Endothelial cell of umbilical vein (primary cell): ENCODE measurements around the gene RET. TPM values are rescaled to one million over a fixed set of nuclear protein-coding genes. Genes with fewer than 3 reads are reported as not detected.

Experiments used
- BruUV-seq: library from RNA; stranded (reverse); fragments of 400-500 nt; replicated peaks from 2 replicates; lab custom pipeline; 2021; lab: Mats Ljungman, UMichigan
- CTCF ChIA-PET: fragments of 300-600, 350-600 bp; sonication (Branson Sonifier 250); formaldehyde crosslinking; loops from one replicate; lab custom pipeline; 2021; ENCODE audit warnings: antibody characterized with exemption, inconsistent platforms; lab: Charles Lee
- POLR2A ChIA-PET: fragments of 300-600, 350-600 bp; sonication (Branson Sonifier 250); formaldehyde crosslinking; loops from one replicate; lab custom pipeline; 2021; ENCODE audit warnings: antibody characterized with exemption, inconsistent platforms; lab: Charles Lee
- DNase-seq: peaks from one replicate; pipeline ENCODE4 v3.0.0-alpha.2; 2011; ENCODE audit warnings: low read depth, low spot score
- FAIRE-seq: peaks from 2 replicates; lab custom pipeline; 2011; peaks lifted over from hg19 to GRCh38; lab: Jason Lieb, UNC
- H2AFZ ChIP-seq: 2 replicates; pipeline ENCODE4 v1.6.0; 2012; ENCODE audit warnings: low read depth, low read length, control low read depth, inconsistent platforms
- H3K27ac ChIP-seq: 2 replicates; pipeline ENCODE4 v1.5.1; 2011; ENCODE audit warnings: low read depth, mild to moderate bottlenecking, control low read depth, low read length, moderate library complexity; ENCODE audit not compliant: insufficient read depth
- H3K27me3 ChIP-seq, 2 experiments: 2 replicates each; pipeline versions ENCODE4 v1.6.0 to v1.6.1; 2011; ENCODE audit warnings: low read length in 2 of 2, mixed read lengths in 1 of 2; ENCODE audit not compliant: control insufficient read depth in 2 of 2, insufficient read depth in 2 of 2
- H3K36me3 ChIP-seq, 2 experiments: 2 replicates in 1 of 2; 3 replicates in 1 of 2; pipeline ENCODE4 v1.5.1; 2011; ENCODE audit warnings: low read length in 2 of 2, mild to moderate bottlenecking in 1 of 2, moderate library complexity in 1 of 2; ENCODE audit not compliant: control insufficient read depth in 2 of 2, insufficient read depth in 2 of 2; ENCODE audit errors: extremely low read depth in 1 of 2
- H3K4me1 ChIP-seq: 3 replicates; pipeline ENCODE4 v1.5.1; 2011; ENCODE audit warnings: mild to moderate bottlenecking, low read length; ENCODE audit not compliant: control insufficient read depth, insufficient read depth; ENCODE audit errors: extremely low read depth
- H3K4me2 ChIP-seq: 2 replicates; pipeline ENCODE4 v1.6.1; 2011; ENCODE audit warnings: low read length, control low read depth, mixed read lengths; ENCODE audit not compliant: insufficient read depth
- H3K4me3 ChIP-seq, 3 experiments: fragments of 200-600 bp in 1 of 3; sonication (generic), shearing (Covaris generic) in 1 of 3; replicated peaks in 1 of 3; 2 replicates each; pipeline ENCODE4 v1.5.1; 2011 to 2016; ENCODE audit warnings: control low read depth in 3 of 3, low read length in 3 of 3, mild to moderate bottlenecking in 2 of 3, inconsistent platforms in 1 of 3, low read depth in 1 of 3, moderate library complexity in 1 of 3; ENCODE audit not compliant: insufficient read depth in 1 of 3
- H3K79me2 ChIP-seq: 2 replicates; pipeline ENCODE4 v1.6.0; 2012; ENCODE audit warnings: low read length, inconsistent platforms; ENCODE audit not compliant: control insufficient read depth, insufficient read depth
- H3K9ac ChIP-seq: replicated peaks from 2 replicates; pipeline ENCODE3; 2011; ENCODE audit warnings: low read length, control low read depth; ENCODE audit not compliant: insufficient read depth; ENCODE audit errors: extremely low read depth
- H3K9me1 ChIP-seq: replicated peaks from 3 replicates; pipeline ENCODE4 v1.6.0; 2011; ENCODE audit warnings: mild to moderate bottlenecking, low read length; ENCODE audit not compliant: control insufficient read depth, insufficient read depth; ENCODE audit errors: extremely low read depth
- H3K9me3 ChIP-seq: replicated peaks from 2 replicates; pipeline ENCODE4 v1.5.1; 2012; ENCODE audit warnings: low read length, inconsistent platforms; ENCODE audit not compliant: control insufficient read depth, insufficient read depth
- H4K20me1 ChIP-seq: replicated peaks from 2 replicates; pipeline ENCODE3; 2011; ENCODE audit warnings: mild to moderate bottlenecking, low read length; ENCODE audit not compliant: control insufficient read depth, insufficient read depth; ENCODE audit errors: extremely low read depth
- CTCF ChIP-seq, 2 donors: IDR thresholded peaks; 1 replicate in 1 of 2; 2 replicates in 1 of 2; pipeline ENCODE4 v1.5.1; 2011; ENCODE audit warnings: low read length in 2 of 2, mild to moderate bottlenecking in 2 of 2, moderate library complexity in 2 of 2, control low read depth in 1 of 2, inconsistent platforms in 1 of 2, low read depth in 1 of 2; ENCODE audit not compliant: insufficient read depth in 1 of 2; ENCODE audit errors: extremely low read depth in 1 of 2
- EZH2 ChIP-seq: IDR thresholded peaks from 2 replicates; pipeline ENCODE4 v1.6.1; 2012; ENCODE audit warnings: borderline replicate concordance, low read depth, mild to moderate bottlenecking, moderate library complexity, low read length, inconsistent platforms; ENCODE audit not compliant: severe bottlenecking
- FOS ChIP-seq: IDR thresholded peaks from 2 replicates; pipeline ENCODE4 v1.6.1; 2011; ENCODE audit warnings: mild to moderate bottlenecking, low read length, moderate library complexity, borderline replicate concordance; ENCODE audit not compliant: insufficient read depth
- GATA2 ChIP-seq: IDR thresholded peaks from 2 replicates; pipeline ENCODE4 v1.7.0; 2011; ENCODE audit warnings: low read depth, mild to moderate bottlenecking, moderate library complexity, mixed read lengths, low read length; ENCODE audit not compliant: insufficient read length, insufficient read depth
- JUN ChIP-seq: IDR thresholded peaks from 2 replicates; pipeline ENCODE4 v1.6.1; 2011; ENCODE audit warnings: borderline replicate concordance, low read depth; ENCODE audit not compliant: insufficient read length, insufficient read depth
- MYC ChIP-seq: IDR thresholded peaks from one replicate; pipeline ENCODE4 v1.6.1; 2011; ENCODE audit warnings: mild to moderate bottlenecking, low read depth, low read length
- POLR2A ChIP-seq: IDR thresholded peaks from 2 replicates; pipeline ENCODE4 v1.6.1; 2012; ENCODE audit warnings: low read depth, mild to moderate bottlenecking, control low read depth, low read length
- POLR2AphosphoS5 ChIP-seq: IDR thresholded peaks from 2 replicates; pipeline ENCODE4 v1.6.1; 2012; ENCODE audit warnings: low read depth, mild to moderate bottlenecking, control low read depth, low read length, moderate library complexity; ENCODE audit not compliant: insufficient read depth
- dilution Hi-C: fragments of 300-500 bp; cut with MboI; formaldehyde crosslinking; loops from one replicate; pipeline ENCODE4 v1.15.0; 2019; ENCODE audit warnings: low sequenced_read_pairs; ENCODE audit not compliant: extremely low pct_ligation_motif_present
- intact Hi-C: fragments of 100-400 bp; cut with micrococcal nuclease; formaldehyde crosslinking; loops from one replicate; pipeline ENCODE4 v1.10.0; 2022
- polyA plus RNA-seq, 4 experiments: library from polyadenylated mRNA; depleted of rRNA in 3 of 4; stranded (reverse) in 3 of 4; unstranded in 1 of 4; fragments of >200 nt; gene quantifications; 2 replicates each; pipeline versions ENCODE4 v1.2.1 to v1.2.3, GENCODE V29; 2011 to 2012; ENCODE audit warnings: missing spikeins in 1 of 4
- total RNA-seq: library from RNA; stranded (reverse); gene quantifications from 2 replicates; pipeline ENCODE4 v1.2.3, GENCODE V29; 2021
- TF ChIP-seq, protein P1 (sequence below): IDR thresholded peaks from 2 replicates; pipeline ENCODE4 v1.6.1; 2011; ENCODE audit not compliant: insufficient read depth, insufficient read length

Gene RET
- total and polyA plus RNA-seq, 2 donors (not counting 3 experiments of a cell fraction or from before 2014, with no cell fraction given) = 0.04 to 0.22 TPM

- Histone ChIP-seq H3K27me3 (peaks cover 17% of the 10 kb centered on the region in 2 experiments), H3K9me3 (no peaks in the 10 kb centered on the region), H4K20me1 (no peaks in the 10 kb centered on the region), H3K4me3 (no peak overlapping the region), H3K36me3 (no peaks in the 10 kb centered on the region), H3K79me2 (no peaks in the 10 kb centered on the region), H3K9me1 (no peaks in the 10 kb centered on the region), H3K4me1 (peaks cover 2% of the 10 kb centered on the region), H3K9ac (no peak overlapping the region), H3K27ac (no peak overlapping the region), H3K4me2 (no peak overlapping the region), H2AFZ (no peak overlapping the region)
- no peak for FAIRE-seq
- intact Hi-C loops (no loop called here), dilution Hi-C loops (no loop called here)
- POLR2A ChIA-PET = no interaction called here
- CTCF ChIA-PET = no interaction called here
- no peak for TF ChIP-seq POLR2AphosphoS5
- TF ChIP-seq, protein P1, sequence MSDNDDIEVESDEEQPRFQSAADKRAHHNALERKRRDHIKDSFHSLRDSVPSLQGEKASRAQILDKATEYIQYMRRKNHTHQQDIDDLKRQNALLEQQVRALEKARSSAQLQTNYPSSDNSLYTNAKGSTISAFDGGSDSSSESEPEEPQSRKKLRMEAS = no peak
- no peak for TF ChIP-seq GATA2
- no peak for TF ChIP-seq JUN
- no peak for TF ChIP-seq MYC
- TF ChIP-seq CTCF (IDR thresholded peaks at IDR 0.05; ENCODE audit: extremely low read depth in 1 of 2, insufficient read depth in 1 of 2, low read depth in 1 of 2, low read length in 2 of 2) = no peak
- TF ChIP-seq EZH2 = no peak
- TF ChIP-seq POLR2A = no peak
- TF ChIP-seq FOS = no peak
- DNase-seq = no peak
- BruUV-seq = no TSS peak
Observed at GRCh38 chr10:43073721-43074120, 3.1 kb upstream of the RET start.
